ENCODE results near the gene PAQR4.

DNA sequence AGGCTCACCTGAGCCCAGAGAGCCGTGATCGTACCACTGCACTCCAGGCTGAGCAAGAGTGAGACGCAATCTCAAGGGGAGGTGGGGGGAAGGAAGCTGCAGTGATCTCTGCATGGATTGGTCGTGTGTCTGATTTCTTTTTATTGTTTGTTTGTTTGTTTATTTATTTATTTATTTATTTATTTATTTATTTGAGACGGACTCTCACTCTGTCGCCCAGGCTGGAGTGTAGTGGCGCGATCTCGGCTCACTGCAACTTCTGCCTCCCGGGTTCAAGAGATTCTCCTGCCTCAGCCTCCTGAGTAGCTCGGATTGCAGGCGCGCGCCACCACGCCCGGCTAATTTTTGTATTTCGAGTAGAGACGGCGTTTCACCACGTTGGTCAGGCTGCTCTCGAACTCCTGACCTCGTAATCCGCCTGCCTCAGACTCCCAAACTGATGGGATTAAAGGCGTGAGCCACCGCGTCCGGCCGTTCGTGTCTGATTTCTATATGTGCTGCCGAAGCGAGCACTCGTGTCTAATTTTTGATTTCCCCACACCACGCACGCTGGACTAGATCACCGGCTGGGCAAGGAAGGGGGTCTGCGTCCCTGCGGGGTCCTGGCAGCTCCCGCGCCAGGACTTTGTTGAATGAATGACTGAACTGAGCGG is 50.6 kb downstream of the PAQR4 start:
- TF ChIP-seq, protein P1, sequence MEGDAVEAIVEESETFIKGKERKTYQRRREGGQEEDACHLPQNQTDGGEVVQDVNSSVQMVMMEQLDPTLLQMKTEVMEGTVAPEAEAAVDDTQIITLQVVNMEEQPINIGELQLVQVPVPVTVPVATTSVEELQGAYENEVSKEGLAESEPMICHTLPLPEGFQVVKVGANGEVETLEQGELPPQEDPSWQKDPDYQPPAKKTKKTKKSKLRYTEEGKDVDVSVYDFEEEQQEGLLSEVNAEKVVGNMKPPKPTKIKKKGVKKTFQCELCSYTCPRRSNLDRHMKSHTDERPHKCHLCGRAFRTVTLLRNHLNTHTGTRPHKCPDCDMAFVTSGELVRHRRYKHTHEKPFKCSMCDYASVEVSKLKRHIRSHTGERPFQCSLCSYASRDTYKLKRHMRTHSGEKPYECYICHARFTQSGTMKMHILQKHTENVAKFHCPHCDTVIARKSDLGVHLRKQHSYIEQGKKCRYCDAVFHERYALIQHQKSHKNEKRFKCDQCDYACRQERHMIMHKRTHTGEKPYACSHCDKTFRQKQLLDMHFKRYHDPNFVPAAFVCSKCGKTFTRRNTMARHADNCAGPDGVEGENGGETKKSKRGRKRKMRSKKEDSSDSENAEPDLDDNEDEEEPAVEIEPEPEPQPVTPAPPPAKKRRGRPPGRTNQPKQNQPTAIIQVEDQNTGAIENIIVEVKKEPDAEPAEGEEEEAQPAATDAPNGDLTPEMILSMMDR (IDR thresholded peaks at IDR 0.05; ENCODE audit: low read depth, low read length): no peak
- TF ChIP-seq EZH2phosphoT487 (IDR thresholded peaks at IDR 0.05; ENCODE audit: low read depth): no peak

All from OCI-LY3 (cell line).